NCI-H510A (cell line): ENCODE measurements around the gene CHID1.

Experiments used
- DNase-seq: peaks from one replicate; lab custom pipeline; 2025; lab: John Stamatoyannopoulos, UW

CHID1 gene

DNA sequence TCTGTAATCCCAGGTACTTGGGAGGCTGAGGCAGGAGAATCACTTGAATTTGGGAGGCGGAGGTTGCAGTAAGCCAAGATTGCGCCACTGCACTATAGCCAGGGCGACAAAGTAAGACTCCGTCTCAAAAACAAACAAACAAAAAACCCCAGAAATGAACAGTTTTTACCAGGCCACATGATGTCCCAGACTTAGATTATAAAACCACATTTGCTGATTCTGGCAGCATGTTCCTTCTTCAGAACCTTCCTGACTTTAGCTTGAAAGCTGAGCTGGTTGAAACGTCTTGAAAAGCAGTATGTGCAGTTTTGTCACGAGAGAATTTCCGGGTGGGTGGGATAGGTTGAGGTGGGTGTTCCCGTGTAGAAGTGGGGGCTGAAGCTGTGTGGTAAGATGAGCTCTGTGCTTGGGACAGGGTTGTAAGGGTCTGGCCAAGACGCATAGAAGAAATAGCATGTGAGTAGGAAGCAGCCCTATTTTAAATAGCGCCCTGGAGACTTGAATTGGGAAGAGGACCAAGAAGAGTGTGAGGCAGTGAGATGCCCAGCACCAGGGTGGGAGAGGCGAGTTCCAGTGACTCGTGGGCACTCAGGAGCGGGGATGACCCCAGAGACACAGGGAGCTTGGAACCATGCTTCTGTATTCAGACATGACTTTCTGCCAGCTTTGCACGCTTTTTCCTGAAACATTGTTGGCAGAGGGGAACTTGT, 22.7 kb upstream of the CHID1 start:
- no peak for DNase-seq

DNA sequence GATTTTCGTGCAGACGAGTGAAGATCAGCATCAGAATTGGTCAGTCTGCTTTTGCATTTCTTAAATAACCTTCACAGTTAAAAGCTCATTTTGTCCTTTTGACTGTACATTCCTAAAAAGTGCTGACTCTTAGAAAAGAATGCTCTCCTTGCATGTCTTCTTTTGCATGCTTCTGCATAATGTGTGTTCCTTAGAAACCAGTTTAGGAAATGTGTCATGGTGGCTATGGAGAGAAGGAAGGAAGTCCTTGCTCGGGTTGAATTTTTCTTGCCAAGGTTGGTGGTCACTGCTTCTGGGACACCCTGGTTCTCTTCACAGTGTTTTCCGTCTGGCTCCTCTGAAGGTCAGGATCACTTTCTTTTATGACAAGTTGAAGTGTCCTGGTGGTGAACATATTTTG, 21.8 kb upstream of the CHID1 start:
- DNase-seq = no peak

DNA sequence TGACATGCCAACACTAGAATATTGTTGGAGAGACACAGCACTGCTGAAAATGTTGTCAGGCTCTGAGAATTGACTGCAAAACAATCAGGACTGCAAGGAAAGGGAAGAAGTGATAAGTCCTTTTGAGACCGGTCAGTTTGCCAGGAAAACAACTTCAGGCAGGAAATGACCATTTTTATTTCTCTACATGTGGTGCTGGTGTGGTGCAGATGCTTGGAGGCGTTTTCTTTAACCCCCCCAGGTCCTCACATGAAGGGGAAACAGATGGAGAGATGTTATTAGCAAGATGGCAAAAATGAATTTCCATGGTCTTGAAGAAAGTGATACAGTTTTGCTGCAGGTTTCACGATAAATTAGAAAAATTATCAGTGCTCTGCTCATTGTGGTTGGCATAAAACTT, 20.8 kb upstream of the CHID1 start:
- DNase-seq = no peak

DNA sequence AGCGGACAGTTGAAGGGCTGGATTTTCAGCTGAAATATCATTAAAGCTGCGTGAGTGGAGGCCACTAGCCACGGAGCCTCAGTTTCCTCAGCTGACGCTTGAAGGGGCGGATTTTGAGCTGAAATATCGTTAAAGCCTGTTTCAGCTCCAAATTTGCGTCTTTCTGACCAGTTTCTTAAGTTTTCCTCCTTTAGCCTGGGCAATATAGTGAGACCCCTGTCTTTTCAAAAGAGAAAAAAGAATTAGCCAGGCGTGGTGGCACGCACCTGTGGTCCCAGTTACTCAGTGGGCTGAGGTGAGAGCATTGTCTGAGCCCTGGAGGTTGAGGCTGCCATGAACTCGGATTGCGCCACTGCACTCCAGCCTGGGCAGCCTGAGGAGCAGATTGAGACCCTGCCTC, 18.8 kb upstream of the CHID1 start:
- no peak for DNase-seq

DNA sequence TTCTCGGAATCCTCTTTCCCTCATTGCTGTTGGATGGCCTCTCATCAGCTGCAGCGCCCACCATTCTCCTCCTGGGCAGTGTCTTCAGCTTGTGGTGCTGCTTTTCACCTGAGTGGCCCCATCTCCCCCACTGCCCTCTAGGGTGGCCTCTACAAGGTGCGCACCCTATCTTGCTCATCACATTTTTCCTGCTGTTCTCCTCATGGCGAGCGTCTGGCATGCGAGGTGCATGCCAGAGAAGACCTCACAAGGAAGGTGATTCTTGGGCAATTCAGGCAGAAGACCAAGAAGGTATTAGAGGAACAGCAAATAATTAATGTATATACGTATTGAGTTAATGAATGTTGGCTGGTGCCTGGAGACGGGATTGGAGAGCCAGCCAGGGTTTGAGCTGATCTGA, 18.2 kb upstream of the CHID1 start:
- DNase-seq = no peak

DNA sequence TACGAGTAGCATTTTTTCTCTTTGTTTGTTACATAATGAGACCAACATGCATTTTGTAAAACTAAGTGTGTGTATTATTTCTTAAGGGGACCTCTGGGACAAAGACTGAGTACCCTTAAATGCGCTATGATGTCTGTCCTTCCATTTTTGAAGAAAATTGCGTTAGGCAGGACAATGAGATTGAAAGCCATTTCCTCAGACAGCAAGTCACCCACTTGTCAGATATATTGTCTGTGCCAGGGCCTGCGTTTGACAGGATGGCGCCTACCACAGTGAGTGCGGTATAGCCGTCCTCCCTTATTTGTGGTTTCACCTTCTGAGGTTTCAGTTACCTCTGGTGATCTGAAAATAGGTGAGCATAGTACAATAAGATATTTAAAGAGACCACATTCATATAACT, 17.3 kb upstream of the CHID1 start:
- no peak for DNase-seq

DNA sequence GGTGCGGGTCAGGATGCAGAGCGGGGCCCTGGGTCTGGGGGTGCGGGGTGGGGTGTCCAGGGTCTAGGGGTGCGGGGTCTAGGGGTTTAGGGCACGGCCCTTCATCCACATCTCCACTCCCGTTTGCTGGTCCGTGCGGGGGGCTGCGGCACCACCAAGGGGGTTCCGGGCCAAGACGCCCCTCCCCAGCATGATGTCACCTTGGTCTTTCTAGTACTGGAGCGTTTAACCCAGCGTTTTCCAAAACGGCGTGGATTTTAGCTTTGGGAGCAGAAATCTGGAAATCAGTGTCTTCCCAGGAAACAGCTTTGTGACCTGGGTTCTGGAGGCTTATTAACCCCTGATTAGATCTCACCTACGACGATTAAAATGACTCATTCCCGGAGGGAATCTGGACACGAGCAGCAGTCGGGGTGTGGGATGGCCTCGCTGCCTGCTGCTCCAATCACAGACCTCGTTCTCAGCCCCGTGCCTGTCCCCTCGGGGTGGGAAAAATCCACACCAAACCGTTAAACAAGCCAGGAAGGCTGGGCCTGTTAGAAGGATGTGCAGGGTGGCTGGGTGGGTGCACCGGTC, 15.8 kb upstream of the CHID1 start:
- DNase-seq = no peak

DNA sequence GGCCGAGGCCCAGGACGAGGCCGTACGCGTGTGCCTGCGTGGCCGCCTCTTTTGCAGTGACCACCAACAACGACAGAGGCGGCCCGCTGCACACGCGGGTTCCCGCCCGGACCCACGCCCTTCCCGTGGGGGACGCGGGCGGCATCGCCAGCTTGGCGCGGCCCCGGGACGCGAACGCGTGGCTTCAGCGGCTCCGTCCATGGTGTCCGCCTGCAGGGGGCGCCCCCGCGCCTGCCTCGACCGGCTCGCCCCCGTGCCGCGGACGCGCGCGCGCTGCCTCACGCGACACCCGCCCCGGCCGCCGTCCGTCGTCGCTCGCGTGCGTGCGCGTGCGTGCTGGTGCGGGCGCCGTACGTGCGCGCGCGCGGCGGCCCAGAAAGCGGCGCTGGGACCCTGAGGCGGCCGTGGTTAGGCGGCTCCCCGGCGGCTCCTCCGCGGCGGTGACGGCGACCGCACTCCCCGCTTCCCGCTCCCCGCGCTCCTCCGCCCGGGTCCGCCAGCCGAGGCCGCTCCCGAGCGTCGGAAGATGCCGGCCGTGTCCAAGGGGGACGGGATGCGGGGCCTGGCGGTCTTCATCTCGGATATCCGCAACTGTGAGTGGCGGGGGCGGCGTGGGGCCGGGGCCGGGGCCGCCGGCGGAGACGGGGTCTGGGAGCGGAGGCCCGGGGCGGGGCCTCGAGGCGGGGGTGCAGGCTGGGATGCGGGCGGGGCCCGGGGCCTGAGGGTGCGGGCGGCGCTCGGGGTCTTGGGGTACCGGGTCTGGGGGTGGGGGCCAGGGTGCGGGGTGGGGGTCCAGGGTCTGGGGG, 15.1 kb upstream of the CHID1 start, which contains the start of gene AP2A2:
Gene AP2A2, plus strand, starts transcription at position 375 of the 806 bp plus-strand sequence. Its CDS starts 152 bp downstream, at position 527.
- peak; percentile 79 for DNase-seq

DNA sequence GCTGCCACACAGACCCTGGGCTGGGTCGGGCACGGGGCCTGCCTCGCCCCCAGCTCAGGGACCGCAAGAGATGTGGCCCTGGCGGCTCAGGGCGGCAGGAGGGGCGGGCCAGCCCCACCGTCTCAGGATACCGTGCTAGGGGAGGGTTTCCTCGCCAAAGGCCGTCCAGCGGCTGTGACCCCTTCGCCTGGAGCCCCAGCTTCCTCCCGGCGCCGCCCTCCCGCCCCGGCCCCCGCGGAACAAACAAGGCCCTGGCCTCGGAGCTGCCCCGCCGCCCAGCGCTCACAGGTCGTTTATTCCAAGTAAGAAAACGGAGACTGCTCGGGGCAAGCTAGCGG, 14.5 kb upstream of the CHID1 start:
- no peak for DNase-seq

DNA sequence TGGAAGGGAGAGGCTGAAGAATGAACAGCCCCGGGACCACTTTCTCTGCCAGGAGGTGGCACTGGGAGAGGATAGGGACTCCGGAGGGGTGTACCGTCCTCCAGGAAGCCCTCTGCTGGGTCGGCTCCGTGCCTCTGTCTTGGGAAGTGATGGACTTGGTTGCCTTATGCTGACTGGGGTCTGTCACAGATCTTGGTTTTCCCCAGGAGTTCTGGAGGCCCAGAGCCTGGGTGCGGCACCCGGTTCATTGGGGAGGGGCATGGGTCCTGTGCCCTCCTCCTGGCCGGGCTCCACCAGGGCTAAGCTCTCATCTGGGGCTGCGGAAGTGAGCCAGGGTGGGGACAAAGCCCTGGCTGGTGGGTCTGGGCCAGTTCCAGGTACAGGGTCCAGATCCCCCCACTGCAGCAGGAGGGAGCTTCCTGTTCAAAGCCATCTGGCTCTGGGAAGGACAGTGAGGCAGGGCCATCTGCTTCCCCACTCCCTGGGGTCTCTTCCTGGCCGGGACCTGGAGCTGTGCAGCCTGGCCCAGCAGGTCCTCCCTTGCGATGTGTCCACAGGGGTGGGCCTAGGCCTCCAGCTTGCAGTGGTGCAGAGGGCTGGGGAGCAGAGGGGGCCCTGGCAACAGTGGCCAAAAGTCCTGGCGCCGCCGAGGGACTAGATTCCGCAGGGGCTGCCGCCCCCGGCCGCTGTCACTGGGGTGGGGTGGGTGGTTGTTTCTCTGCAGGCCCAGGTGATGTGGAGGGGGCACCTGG, 14.0 kb upstream of the CHID1 start:
- DNase-seq = no peak

DNA sequence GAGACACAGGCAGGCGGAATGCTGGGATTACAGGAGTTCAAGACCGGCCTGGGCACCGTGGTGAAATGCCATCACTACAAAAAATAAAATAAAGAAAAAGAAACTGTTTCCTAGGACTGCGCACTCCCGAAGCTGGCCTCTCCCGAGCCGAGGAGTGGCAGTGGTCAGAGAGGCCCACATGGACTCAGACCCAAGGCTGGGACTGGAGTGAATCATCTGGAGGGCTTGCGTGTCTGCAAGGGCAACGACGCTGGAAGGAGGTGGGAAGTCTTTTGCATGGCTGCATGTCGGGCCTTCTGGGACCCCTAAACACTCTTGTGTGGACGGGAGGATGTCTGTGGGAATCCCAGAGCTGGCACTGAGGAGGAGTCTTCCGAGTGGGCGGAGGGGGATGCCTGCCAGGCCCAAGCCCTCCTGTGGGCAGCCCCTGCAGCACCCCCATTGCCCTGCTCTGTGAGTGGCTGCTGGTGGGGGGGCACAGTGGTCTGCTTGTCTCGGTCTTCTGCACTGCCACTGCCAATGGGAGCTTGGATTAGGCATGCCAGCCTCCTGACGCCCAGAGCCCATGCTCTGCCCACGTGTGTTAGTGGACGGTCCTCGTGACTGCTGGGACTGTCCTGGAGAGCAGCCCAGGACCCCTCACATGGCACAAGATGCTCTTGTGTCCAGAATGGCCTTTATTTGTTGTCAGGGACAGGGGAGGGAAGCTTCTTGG, 13.2 kb upstream of the CHID1 start:
- no peak for DNase-seq

DNA sequence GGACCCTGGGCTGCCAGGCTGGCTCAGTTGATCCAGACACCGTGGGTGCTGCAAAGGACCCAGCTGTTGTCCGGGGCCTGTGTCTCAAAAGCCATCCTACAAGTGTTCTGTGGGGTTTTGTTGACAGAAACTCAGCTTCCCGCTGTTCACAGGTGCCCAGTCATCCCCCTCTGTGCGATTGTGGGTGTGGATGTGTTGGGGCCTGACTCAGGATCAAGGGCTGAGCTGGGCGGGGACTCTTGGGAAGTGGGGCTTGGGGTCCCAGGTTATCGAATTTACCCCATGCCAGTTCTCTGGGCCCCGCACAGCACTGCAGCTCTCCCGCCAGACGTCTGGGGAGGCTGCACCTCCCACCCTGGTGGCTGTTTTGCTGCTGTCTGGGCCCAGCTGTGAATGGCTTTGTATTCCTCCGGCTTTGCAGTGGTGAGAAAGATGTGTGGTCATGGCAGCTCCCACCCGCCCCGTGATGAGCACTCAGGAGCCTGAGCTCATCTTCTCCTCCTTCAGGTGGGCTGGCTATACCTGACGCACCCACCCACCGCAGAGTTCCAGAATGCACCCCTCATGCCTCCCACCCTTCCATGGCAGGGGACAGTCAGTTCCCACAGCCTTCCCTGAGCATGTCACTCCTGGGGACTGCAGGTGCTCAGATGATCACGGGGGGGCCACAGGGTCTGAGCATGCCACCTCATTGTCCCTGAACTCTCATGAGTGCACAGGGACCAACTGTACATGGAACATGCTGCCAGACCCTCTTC, 11.5 kb upstream of the CHID1 start:
- no peak for DNase-seq

DNA sequence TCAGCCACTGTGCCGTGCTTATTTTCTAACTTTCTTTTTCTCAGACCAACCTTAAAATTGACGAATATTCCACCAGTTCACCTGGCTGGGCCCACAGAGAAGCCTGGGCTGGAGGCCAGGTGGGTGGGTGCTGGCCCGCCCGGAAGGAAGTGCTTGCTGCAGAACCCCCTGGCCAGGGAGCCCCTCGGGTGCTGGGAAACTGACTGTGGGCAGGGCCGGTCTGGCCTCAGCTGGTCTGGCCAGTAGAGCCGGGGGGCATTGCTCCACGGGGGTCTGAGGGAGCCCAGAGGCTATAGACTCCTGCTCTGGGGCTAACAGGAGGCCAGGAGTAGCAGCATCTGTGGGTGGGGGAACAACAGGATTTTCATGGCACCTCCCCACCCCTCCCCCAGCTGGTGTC, 6.8 kb upstream of the CHID1 start:
- DNase-seq = no peak

DNA sequence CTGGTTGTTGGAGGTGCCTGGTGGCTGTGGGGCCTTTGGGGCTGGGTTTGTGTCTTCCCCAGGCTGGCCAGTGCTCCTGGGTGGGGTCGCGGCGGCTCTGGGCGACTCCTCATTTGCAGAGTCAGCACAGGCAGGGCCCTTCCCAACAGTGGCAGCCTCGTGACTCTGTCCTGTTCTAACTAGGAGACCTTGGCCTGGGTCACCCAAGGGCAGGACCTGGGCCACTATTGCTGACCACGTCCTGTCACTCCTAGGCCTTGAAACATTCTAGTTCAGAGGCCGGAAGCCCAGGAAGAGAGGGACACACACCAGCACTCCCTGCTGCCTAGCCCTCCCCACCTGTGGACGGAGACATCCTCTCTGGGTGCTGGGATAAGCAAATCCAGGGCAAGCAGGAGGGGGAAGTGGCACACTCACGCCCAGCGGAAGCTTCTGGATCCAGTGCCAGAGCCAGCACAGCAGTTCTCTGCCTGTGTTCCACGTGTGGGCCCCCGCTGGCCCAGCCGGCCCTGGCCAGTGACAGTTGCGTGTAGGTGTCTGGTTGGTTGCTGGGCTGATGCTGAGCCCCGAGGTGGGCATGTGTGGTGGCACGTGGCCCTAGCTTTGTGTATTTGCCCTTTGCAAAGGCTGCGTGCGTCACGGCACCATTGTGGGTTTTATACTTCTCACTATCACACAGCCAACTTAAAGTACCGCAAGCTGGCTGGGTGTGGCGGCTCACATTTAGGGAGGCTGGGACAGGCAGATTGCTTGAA, 4.3 kb upstream of the CHID1 start:
- no peak for DNase-seq

DNA sequence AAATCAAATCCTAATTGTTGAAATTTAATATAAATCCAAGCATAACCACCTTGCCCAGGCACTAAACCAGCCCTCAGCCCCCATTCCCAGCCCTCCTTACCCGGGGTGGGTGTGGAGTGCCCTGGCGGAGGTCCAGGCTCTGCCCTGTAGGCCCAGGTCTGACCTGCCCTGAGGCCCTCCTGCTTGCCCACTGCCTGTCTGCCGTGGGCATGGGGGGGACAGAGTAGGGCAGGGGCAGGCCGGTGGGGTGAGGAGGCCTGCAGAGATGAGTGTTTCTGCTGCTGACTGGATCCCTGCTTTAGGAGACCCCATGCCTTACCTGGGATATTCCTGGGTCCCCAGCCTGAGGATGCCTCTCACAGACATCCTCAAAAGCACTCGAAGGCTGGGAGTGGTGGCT, 3.6 kb upstream of the CHID1 start:
- no peak for DNase-seq

DNA sequence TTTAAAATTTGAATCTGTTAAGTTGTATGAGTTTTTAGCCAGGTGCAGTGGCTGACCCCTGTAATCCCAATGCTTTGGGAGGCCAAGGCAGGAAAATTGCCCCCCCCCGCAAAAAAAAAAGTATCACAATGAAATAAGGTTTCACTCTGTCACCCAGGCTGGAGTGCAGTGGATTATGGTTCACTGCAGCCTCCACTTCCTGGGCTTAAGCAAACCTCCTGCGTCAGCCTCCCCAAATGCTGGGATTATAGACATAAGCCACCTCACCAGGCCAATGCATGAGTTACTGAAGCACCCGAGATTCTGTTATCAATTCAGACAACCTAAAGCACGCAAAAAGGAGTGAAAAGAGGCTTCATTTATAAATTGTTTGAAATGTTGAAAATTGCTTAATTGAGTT, 2.4 kb upstream of the CHID1 start:
- no peak for DNase-seq

DNA sequence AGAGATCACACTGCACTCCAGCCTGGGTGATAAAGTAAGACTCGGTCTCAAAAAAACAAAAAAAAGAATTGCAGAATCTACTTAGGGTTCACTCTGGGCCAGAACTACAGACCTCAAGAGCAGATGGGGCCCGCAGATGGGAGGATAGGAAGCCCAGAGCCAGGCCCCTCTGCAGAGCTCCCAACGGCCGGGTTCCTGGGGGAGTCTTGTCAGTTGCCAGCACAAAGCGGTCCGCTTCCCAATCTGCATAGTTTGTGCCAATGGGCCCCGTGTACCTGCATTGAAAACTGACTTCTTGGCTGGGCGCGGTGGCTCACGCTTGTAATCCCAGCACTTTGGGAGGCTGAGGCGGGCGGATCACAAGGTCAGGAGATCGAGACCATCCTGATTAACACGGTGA, 1.7 kb upstream of the CHID1 start:
- no peak for DNase-seq

DNA sequence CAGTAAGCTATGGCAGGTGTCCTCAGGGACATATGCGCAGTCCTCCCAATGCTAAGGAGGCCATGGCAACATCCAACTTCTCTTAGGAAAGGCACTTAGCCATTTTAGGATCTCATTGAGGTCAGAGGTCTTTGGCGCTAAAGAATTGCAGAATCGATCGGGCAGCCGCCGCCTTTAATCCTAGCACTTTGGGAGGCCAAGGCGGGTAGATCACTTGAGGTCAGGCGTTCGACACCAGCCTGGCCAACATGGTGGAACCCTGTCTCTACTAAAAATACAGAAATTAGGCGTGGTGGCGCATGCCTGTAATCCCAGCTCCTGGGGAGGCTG, 1.2 kb upstream of the CHID1 start:
- DNase-seq = no peak

DNA sequence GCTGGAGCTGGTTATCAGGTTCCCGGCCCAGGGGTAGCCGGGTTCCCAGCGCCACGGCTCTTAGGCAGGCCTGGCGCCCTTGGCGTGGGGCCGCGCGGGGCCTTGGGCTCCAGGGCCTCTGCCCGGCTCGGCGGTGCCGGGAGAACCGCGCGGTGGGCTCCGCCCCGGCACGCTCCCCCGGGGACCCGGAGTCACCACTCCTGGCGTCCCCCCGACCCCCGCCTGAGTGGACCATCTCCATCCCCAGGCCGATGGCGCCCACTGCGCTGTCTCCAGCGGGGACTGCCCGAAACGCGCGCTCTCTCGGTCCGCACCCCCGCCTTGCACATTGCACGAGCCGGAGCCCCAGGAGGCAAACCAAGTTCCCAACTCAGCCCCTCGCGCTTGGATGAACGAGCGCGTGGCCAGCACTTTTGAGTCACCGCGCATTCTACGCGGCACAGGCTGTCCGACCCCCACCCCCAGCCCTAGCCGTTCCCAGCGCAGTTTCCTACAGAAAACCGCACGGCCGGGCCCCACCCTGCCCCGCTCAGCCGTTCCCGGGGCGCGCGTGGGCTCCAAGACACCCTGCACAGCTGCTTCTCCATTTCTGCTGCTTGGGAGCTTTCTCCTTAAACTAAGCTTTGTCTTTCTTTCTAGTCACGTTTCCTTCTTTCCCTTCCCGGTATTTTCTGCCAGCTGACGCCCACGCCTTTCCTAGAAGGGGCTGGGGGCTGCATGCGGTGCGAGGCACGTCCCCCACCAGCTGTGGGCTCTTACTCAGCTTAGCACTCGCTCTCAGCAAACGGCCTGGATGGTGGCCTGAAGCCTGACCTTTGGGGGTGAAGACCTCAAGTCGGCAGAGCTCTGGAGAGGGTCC, 650 bp upstream of the CHID1 start:
- no peak for DNase-seq
